Epithelial cell of esophagus (primary cell): ENCODE results near the gene CD82.

Source experiments
- DNase-seq: peaks from one replicate; pipeline ENCODE4 v3.0.0; 2010; ENCODE audit warnings: low read depth
- H3K4me3 ChIP-seq: 2 replicates; pipeline ENCODE4 v1.5.1; 2011; ENCODE audit warnings: mild to moderate bottlenecking, low read length, control low read depth
- CTCF ChIP-seq: IDR thresholded peaks from 2 replicates; pipeline ENCODE4 v1.5.1; 2011; ENCODE audit warnings: low read depth, mild to moderate bottlenecking, low read length, control low read depth, inconsistent platforms; ENCODE audit not compliant: insufficient read depth; ENCODE audit errors: missing control alignments

The CD82 gene

GRCh38 chr11:44595964-44596381 lies 30.5 kb downstream of the CD82 start:
- no peak for TF ChIP-seq CTCF
- no peak for DNase-seq
- no peak overlapping the region for H3K4me3 ChIP-seq

- no peak for DNase-seq
- H3K4me3 ChIP-seq: no peak overlapping the region
- no peak for TF ChIP-seq CTCF
Observed at GRCh38 chr11:44596525-44597276, 31.2 kb downstream of the CD82 start.

GRCh38 chr11:44597358-44598012 lies 32.0 kb downstream of the CD82 start:
- no peak for TF ChIP-seq CTCF
- no peak for DNase-seq
- H3K4me3 ChIP-seq: no peak overlapping the region

GRCh38 chr11:44598831-44599230 lies 33.4 kb downstream of the CD82 start:
- no peak for TF ChIP-seq CTCF
- H3K4me3 ChIP-seq: no peak overlapping the region
- DNase-seq: no peak

GRCh38 chr11:44600261-44600660 lies 34.8 kb downstream of the CD82 start:
- H3K4me3 ChIP-seq: no peak overlapping the region
- DNase-seq: no peak
- no peak for TF ChIP-seq CTCF

GRCh38 chr11:44600839-44601383 lies 35.4 kb downstream of the CD82 start:
- no peak for DNase-seq
- no peak for TF ChIP-seq CTCF
- no peak overlapping the region for H3K4me3 ChIP-seq
